GM12878 (cell line): ENCODE data around the gene CROT. TPM values are rescaled to one million over a fixed set of nuclear protein-coding genes. Genes with fewer than 3 reads are reported as not detected.

Experiments
- ATAC-seq: fragments of 200-7000 bp; cut with Tn5 transposase; 3 replicates; pipeline ENCODE4 v1.9.1; 2020; ENCODE audit warnings: mild to moderate bottlenecking, moderate library complexity
- BruUV-seq: library from RNA; stranded (reverse); fragments of 400-500 nt; replicated peaks from 2 replicates; lab custom pipeline; 2021; lab: Mats Ljungman, UMichigan
- CTCF ChIA-PET: fragments of 300-600 bp; sonication (Branson Sonifier 250); formaldehyde crosslinking; extraction: SDS; loops from one replicate; lab custom pipeline; 2021; ENCODE audit warnings: inconsistent platforms; lab: Yijun Ruan, JAX
- POLR2A ChIA-PET: fragments of 350-600 bp; formaldehyde crosslinking; extraction: SDS; loops from one replicate; lab custom pipeline; 2021; ENCODE audit warnings: inconsistent platforms; lab: Charles Lee
- RAD21 ChIA-PET: fragments of 300-600 bp; sonication (Branson Sonifier 250); formaldehyde crosslinking; loops from one replicate; lab custom pipeline; 2023; ENCODE audit warnings: antibody characterized with exemption; ENCODE audit not compliant: unreplicated experiment; lab: Charles Lee
- SMC1A ChIA-PET: fragments of 300-600 bp; sonication (Branson Sonifier 250); formaldehyde crosslinking; loops from one replicate; lab custom pipeline; 2023; ENCODE audit not compliant: unreplicated experiment, uncharacterized antibody; lab: Charles Lee
- DNase-seq: peaks from one replicate; pipeline ENCODE4 v3.0.0-alpha.2; 2011; ENCODE audit warnings: low read depth, low spot score
- FAIRE-seq: peaks from 3 replicates; lab custom pipeline; 2011; peaks lifted over from hg19 to GRCh38; lab: Jason Lieb, UNC
- H2AFZ ChIP-seq: 2 replicates; pipeline ENCODE4 v1.6.0; 2011; ENCODE audit warnings: low read depth, low read length, control low read depth; ENCODE audit not compliant: control insufficient read depth
- H3K27ac ChIP-seq: 2 replicates; pipeline ENCODE4 v1.5.1; 2011; ENCODE audit warnings: control low read depth; ENCODE audit not compliant: control insufficient read depth, insufficient read depth
- H3K27me3 ChIP-seq, 2 experiments: replicated peaks in 1 of 2; 2 replicates each; pipeline versions ENCODE4 v1.6.0 to v1.6.1; 2011; ENCODE audit warnings: low read length in 1 of 2; ENCODE audit not compliant: control insufficient read depth in 2 of 2, insufficient read depth in 2 of 2
- H3K36me3 ChIP-seq, 2 experiments: 2 replicates each; pipeline ENCODE4 v1.5.1; 2011; ENCODE audit warnings: low read length in 1 of 2; ENCODE audit not compliant: control insufficient read depth in 2 of 2, insufficient read depth in 2 of 2
- H3K4me1 ChIP-seq: 2 replicates; pipeline ENCODE4 v1.6.1; 2011; ENCODE audit warnings: mild to moderate bottlenecking, low read length, moderate library complexity, mixed read lengths; ENCODE audit not compliant: control insufficient read depth, insufficient read depth
- H3K4me2 ChIP-seq: 2 replicates; pipeline ENCODE4 v1.6.0; 2011; ENCODE audit warnings: control low read depth; ENCODE audit not compliant: control insufficient read depth, insufficient read depth
- H3K4me3 ChIP-seq: fragments of 200-600 bp; sonication (generic); 2 replicates; pipeline ENCODE4 v1.5.1; 2016
- H3K79me2 ChIP-seq: 2 replicates; pipeline ENCODE4 v1.6.0; 2011; ENCODE audit warnings: low read length; ENCODE audit not compliant: control insufficient read depth, insufficient read depth
- H3K9ac ChIP-seq: 2 replicates; pipeline ENCODE4 v1.8.0; 2011; ENCODE audit warnings: low read length, control low read depth, mixed read lengths; ENCODE audit not compliant: control insufficient read depth, insufficient read depth
- H3K9me3 ChIP-seq: replicated peaks from 3 replicates; pipeline ENCODE4 v1.5.1; 2011; ENCODE audit warnings: mild to moderate bottlenecking, low read length; ENCODE audit not compliant: control insufficient read depth, insufficient read depth
- H4K20me1 ChIP-seq: 2 replicates; pipeline ENCODE4 v1.6.0; 2011; ENCODE audit not compliant: control insufficient read depth, insufficient read depth
- PRDM15 ChIP-seq: fragments of 450-650 bp; formaldehyde crosslinking; IDR thresholded peaks from 2 replicates; pipeline ENCODE4 v1.4.0; 2020; ENCODE audit warnings: mild to moderate bottlenecking, moderate library complexity
- RB1 ChIP-seq: fragments of 450-650 bp; formaldehyde crosslinking; IDR thresholded peaks from 2 replicates; pipeline ENCODE4 v1.6.1; 2017; ENCODE audit warnings: mild to moderate bottlenecking, borderline replicate concordance
- SMAD1 ChIP-seq: fragments of 450-650 bp; IDR thresholded peaks from 2 replicates; pipeline ENCODE4 v1.6.1; 2018; ENCODE audit warnings: mild to moderate bottlenecking, low read depth; ENCODE audit not compliant: partially characterized antibody
- USF2 ChIP-seq: IDR thresholded peaks from 2 replicates; pipeline ENCODE4 v1.6.1; 2011; ENCODE audit warnings: low read depth, low read length, improper control_type of control experiment, borderline replicate concordance
- in situ Hi-C: fragments of 300-500 bp; cut with MboI; formaldehyde crosslinking; loops from 9 replicates; pipeline ENCODE4 v1.14.3; 2018; ENCODE audit warnings: mixed read lengths
- intact Hi-C: fragments of 100-400 bp; cut with micrococcal nuclease; formaldehyde crosslinking; loops from one replicate; pipeline ENCODE4 v1.14.2; 2022; ENCODE audit not compliant: unreplicated experiment
- polyA plus RNA-seq, 11 experiments: library from polyadenylated mRNA; depleted of rRNA in 4 of 11; unstranded in 6 of 11; stranded (reverse) in 5 of 11; fragments of >200 nt; fragmentation: Nextera tagmentation in 4 of 11; fragmentation: Illumina TruSeq in 1 of 11; extraction: Ambion mirVana in 4 of 11; extraction: Trizol in 1 of 11; gene quantifications; 1 replicate in 1 of 11; 2 replicates in 10 of 11; pipeline versions ENCODE4 v1.2.1 to v1.2.3, GENCODE V29; 2011 to 2016; ENCODE audit warnings: inconsistent platforms in 2 of 11, missing spikeins in 2 of 11, low read depth in 1 of 11
- total RNA-seq, 4 experiments: library from RNA; depleted of rRNA in 3 of 4; stranded (reverse); fragments of >200 nt in 3 of 4; fragmentation: Illumina TruSeq in 1 of 4; extraction: Trizol in 1 of 4; gene quantifications; 2 replicates each; pipeline versions ENCODE4 v1.2.1 to v1.2.3, GENCODE V29; 2013 to 2021

CROT gene
- total and polyA plus RNA-seq, 10 of the 15 experiments (the other 5 are each of a cell fraction or from before 2014, with no cell fraction given), result 5.5 to 15.9 (median 12.1) TPM

GRCh38 chr7:87398446-87398845 lies 53.0 kb downstream of the CROT start (continued):
- no peak for TF ChIP-seq PRDM15 (CRISPR knock-in tag)
- TF ChIP-seq, all 136 proteins: peak for 0

- RAD21 ChIA-PET, result interaction anchor here (1.1 kb wide), 1 partner anchor 12 kb away, joined by 3 read pairs; no protein-coding TSS in a partner anchor
- in situ Hi-C loops, result loop anchor here (25.0 kb wide), 1 partner anchor 467 kb away; no protein-coding TSS in a partner anchor
- Histone ChIP-seq H4K20me1 (no peaks in the 10 kb centered on the region), H3K27me3 (no peaks in the 10 kb centered on the region), H3K36me3 (no peaks in the 10 kb centered on the region), H3K4me3 (no peak overlapping the region), H3K9me3 (no peaks in the 10 kb centered on the region), H2AFZ (no peak overlapping the region), H3K4me1 (no peaks in the 10 kb centered on the region), H3K9ac (no peak overlapping the region)
- no peak for DNase-seq
- SMC1A ChIA-PET, result interaction anchor here (9.1 kb wide), 1 partner anchor 12 kb away, joined by 74 read pairs; no protein-coding TSS in a partner anchor
- CTCF ChIA-PET, result interaction anchor here (0.8 to 2.8 kb wide), 4 partner anchors 11 to 104 kb away, joined by 3 to 21 read pairs (median 6); no protein-coding TSS in a partner anchor
- no TSS peak for BruUV-seq
- FAIRE-seq, result no peak
- POLR2A ChIA-PET, result no interaction called here
- no peak for ATAC-seq
- TF ChIP-seq SMAD1 (no peak), USF2 (no peak), RB1 (no peak)
- TF ChIP-seq, all 136 proteins: peak for 0
- H3K79me2 ChIP-seq, result no peaks in the 10 kb centered on the region
- H3K4me2 ChIP-seq, result no peak overlapping the region
- intact Hi-C loops, result no loop called here
- H3K27ac ChIP-seq, result no peak overlapping the region
These were observed 59.2 kb downstream of the CROT start for GRCh38 chr7:87404674-87405073.
